ENCODE data around the gene RPS25.

Gene RPS25

GRCh38 chr11:119011476-119012053 is 6.6 kb downstream of the RPS25 start:
- Histone ChIP-seq H3K27me3 (ENCODE audit: insufficient read depth, low read length, poor library complexity, severe bottlenecking) (no peaks in the 10 kb centered on the region), H3K9ac (ENCODE audit: low read depth, low read length, poor library complexity, severe bottlenecking) (no peak overlapping the region), H3K9me3 (ENCODE audit: insufficient read depth, low read depth, low read length) (no peaks in the 10 kb centered on the region), H3F3A (ENCODE audit: low read depth) (0 out of 2 replicates have a peak, but pooled peaks cover 3% of the 10 kb centered on the region), H3K9me2 (replicated peaks; ENCODE audit: low read depth, low read length) (no peaks in the 10 kb centered on the region), H3K36me3 (ENCODE audit: insufficient read depth, low read length) (peaks cover 56% of the 10 kb centered on the region), H3K79me2 (ENCODE audit: insufficient read depth, low read length) (peaks cover 29% of the 10 kb centered on the region), H4K20me1 (ENCODE audit: insufficient read depth, low read length, poor library complexity, severe bottlenecking) (peaks cover 23% of the 10 kb centered on the region), H2AFZ (ENCODE audit: low read length) (no peak overlapping the region), H3K4me1 (ENCODE audit: insufficient read depth, low read length, poor library complexity, severe bottlenecking) (peaks cover 6% of the 10 kb centered on the region), H3K4me2 (ENCODE audit: low read depth, low read length, poor library complexity, severe bottlenecking) (no peak overlapping the region), H3K4me3 (ENCODE audit: low read length, poor library complexity, severe bottlenecking) (no peak overlapping the region)
- no peak for TF ChIP-seq EZH2phosphoT487 (IDR thresholded peaks at IDR 0.05; ENCODE audit: borderline replicate concordance)
- no peak for TF ChIP-seq CTCF (conservative IDR thresholded peaks at IDR 0.05; ENCODE audit: low read length)

GRCh38 chr11:119006656-119007055 is 11.5 kb downstream of the RPS25 start:
- no peak for TF ChIP-seq CTCF (conservative IDR thresholded peaks at IDR 0.05; ENCODE audit: low read length)
- TF ChIP-seq EZH2phosphoT487 (IDR thresholded peaks at IDR 0.05; ENCODE audit: borderline replicate concordance), result no peak
- peaks cover 19% of the 10 kb centered on the region; the same call in 1 of the 2 replicates for H3K36me3 ChIP-seq (ENCODE audit: insufficient read depth, low read length)

GRCh38 chr11:119000906-119001305 is 17.2 kb downstream of the RPS25 start:
- Histone ChIP-seq H3K79me2 (ENCODE audit: insufficient read depth, low read length) (peaks cover 53% of the 10 kb centered on the region), H3K9me2 (replicated peaks; ENCODE audit: low read depth, low read length) (no peaks in the 10 kb centered on the region), H2AFZ (ENCODE audit: low read length) (no peak overlapping the region), H3K9ac (ENCODE audit: low read depth, low read length, poor library complexity, severe bottlenecking) (peak overlapping the region; percentile 32), H4K20me1 (ENCODE audit: insufficient read depth, low read length, poor library complexity, severe bottlenecking) (peaks cover 10% of the 10 kb centered on the region), H3F3A (ENCODE audit: low read depth) (no peaks in the 10 kb centered on the region), H3K27me3 (ENCODE audit: insufficient read depth, low read length, poor library complexity, severe bottlenecking) (no peaks in the 10 kb centered on the region), H3K4me1 (ENCODE audit: insufficient read depth, low read length, poor library complexity, severe bottlenecking) (peaks cover 28% of the 10 kb centered on the region), H3K36me3 (ENCODE audit: insufficient read depth, low read length) (peaks cover 3% of the 10 kb centered on the region; the same call in 1 of the 2 replicates), H3K9me3 (ENCODE audit: insufficient read depth, low read depth, low read length) (no peaks in the 10 kb centered on the region), H3K4me3 (ENCODE audit: low read length, poor library complexity, severe bottlenecking) (no peak overlapping the region), H3K4me2 (ENCODE audit: low read depth, low read length, poor library complexity, severe bottlenecking) (peak overlapping the region; percentile 30)
- TF ChIP-seq CTCF (conservative IDR thresholded peaks at IDR 0.05; ENCODE audit: low read length) (no peak), EZH2phosphoT487 (IDR thresholded peaks at IDR 0.05; ENCODE audit: borderline replicate concordance) (no peak)

More at GRCh38 chr11:119006656-119007055, 11.5 kb downstream of the RPS25 start:
- Histone ChIP-seq H3K4me1 (ENCODE audit: insufficient read depth, low read length, poor library complexity, severe bottlenecking) (no peaks in the 10 kb centered on the region), H3K9me3 (ENCODE audit: insufficient read depth, low read depth, low read length) (no peaks in the 10 kb centered on the region), H3K4me3 (ENCODE audit: low read length, poor library complexity, severe bottlenecking) (no peak overlapping the region), H3K4me2 (ENCODE audit: low read depth, low read length, poor library complexity, severe bottlenecking) (no peak overlapping the region), H3K79me2 (ENCODE audit: insufficient read depth, low read length) (peaks cover 1% of the 10 kb centered on the region; the same call in 1 of the 2 replicates), H3K27me3 (ENCODE audit: insufficient read depth, low read length, poor library complexity, severe bottlenecking) (no peaks in the 10 kb centered on the region), H3K9me2 (replicated peaks; ENCODE audit: low read depth, low read length) (no peaks in the 10 kb centered on the region), H3K9ac (ENCODE audit: low read depth, low read length, poor library complexity, severe bottlenecking) (no peak overlapping the region), H2AFZ (ENCODE audit: low read length) (no peak overlapping the region), H3F3A (ENCODE audit: low read depth) (no peaks in the 10 kb centered on the region), H4K20me1 (ENCODE audit: insufficient read depth, low read length, poor library complexity, severe bottlenecking) (no peaks in the 10 kb centered on the region)
